GM06990 (cell line): ENCODE results near the gene NHS.
A peak's percentile ranks its signal among the peaks of the same experiment; 100 is the strongest.

ENCODE experiments used
- DNase-seq: peaks from one replicate; pipeline ENCODE4 v3.0.0-alpha.2; 2011; ENCODE audit not compliant: insufficient read length; ENCODE audit errors: extremely low read depth
- H3K27me3 ChIP-seq: replicated peaks from 2 replicates; pipeline ENCODE4 v1.6.0; 2011; ENCODE audit warnings: low read length; ENCODE audit not compliant: control insufficient read depth, insufficient read depth
- H3K36me3 ChIP-seq: 2 replicates; pipeline ENCODE4 v1.5.1; 2011; ENCODE audit warnings: low read length; ENCODE audit not compliant: control insufficient read depth, insufficient read depth
- H3K4me3 ChIP-seq: replicated peaks from 2 replicates; pipeline ENCODE4 v1.5.1; 2011; ENCODE audit warnings: low read depth, mild to moderate bottlenecking, control low read depth, low read length
- TF ChIP-seq, protein P1 (sequence below): IDR thresholded peaks from 2 replicates; pipeline ENCODE4 v1.5.1; 2011; ENCODE audit warnings: low read length, control low read depth, mild to moderate bottlenecking, inconsistent platforms; ENCODE audit not compliant: insufficient read depth, poor library complexity, severe bottlenecking

Gene NHS

DNA sequence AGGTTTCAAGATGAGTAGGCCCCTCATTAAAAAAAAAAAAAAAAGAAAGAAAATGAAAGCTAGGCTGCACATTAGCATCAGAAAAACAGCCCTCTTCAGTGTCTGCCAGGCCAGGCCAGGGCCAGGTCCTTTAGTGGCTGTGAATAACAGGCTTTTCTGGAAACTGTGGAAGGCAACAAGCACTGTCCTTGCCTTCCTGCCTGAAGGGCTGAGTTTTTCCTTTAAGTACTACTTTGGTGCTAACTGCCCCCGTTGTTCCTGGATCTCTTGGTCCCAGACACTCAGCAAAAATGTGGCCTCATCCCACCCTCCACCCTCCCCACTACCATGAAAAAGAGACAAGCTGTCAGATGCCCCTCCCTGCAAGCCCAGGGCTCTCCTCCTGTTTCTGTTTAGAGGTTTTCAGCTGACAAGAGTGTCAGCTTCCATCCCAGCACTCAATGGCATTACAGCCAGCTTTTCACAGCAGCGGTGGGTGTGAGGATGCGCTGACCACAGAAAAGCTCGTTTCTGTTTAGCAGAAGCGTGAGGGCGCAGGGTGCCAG, 174.2 kb downstream of the NHS start:
- Histone ChIP-seq H3K4me3 (no peak overlapping the region), H3K27me3 (no peaks in the 10 kb centered on the region; the same call in 1 of the 2 replicates), H3K36me3 (no peaks in the 10 kb centered on the region)
- TF ChIP-seq, protein P1, sequence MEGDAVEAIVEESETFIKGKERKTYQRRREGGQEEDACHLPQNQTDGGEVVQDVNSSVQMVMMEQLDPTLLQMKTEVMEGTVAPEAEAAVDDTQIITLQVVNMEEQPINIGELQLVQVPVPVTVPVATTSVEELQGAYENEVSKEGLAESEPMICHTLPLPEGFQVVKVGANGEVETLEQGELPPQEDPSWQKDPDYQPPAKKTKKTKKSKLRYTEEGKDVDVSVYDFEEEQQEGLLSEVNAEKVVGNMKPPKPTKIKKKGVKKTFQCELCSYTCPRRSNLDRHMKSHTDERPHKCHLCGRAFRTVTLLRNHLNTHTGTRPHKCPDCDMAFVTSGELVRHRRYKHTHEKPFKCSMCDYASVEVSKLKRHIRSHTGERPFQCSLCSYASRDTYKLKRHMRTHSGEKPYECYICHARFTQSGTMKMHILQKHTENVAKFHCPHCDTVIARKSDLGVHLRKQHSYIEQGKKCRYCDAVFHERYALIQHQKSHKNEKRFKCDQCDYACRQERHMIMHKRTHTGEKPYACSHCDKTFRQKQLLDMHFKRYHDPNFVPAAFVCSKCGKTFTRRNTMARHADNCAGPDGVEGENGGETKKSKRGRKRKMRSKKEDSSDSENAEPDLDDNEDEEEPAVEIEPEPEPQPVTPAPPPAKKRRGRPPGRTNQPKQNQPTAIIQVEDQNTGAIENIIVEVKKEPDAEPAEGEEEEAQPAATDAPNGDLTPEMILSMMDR: no peak
- DNase-seq: no peak

DNA sequence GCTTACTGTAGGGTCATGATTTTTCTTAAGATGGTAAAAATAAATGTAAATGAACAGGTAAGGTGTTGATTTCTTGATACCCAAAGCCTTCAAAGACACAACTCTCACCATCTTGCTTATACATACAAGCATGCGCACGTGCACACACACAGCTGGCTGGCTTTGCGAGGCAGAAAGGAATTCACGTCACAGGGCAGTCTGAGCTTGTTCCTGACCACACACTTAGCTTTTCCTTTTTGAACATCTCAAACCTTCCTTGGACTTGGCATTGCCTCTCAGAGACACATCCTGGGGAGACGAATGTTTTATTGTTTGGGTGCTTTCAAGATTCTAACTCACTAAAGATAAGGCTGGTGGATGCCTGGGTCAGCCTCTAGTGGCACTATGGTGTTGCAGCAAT, 175.0 kb downstream of the NHS start:
- Histone ChIP-seq H3K36me3 (no peaks in the 10 kb centered on the region), H3K27me3 (no peaks in the 10 kb centered on the region; the same call in 1 of the 2 replicates), H3K4me3 (no peak overlapping the region)
- no peak for DNase-seq
- TF ChIP-seq, protein P1: peak; percentile 11

DNA sequence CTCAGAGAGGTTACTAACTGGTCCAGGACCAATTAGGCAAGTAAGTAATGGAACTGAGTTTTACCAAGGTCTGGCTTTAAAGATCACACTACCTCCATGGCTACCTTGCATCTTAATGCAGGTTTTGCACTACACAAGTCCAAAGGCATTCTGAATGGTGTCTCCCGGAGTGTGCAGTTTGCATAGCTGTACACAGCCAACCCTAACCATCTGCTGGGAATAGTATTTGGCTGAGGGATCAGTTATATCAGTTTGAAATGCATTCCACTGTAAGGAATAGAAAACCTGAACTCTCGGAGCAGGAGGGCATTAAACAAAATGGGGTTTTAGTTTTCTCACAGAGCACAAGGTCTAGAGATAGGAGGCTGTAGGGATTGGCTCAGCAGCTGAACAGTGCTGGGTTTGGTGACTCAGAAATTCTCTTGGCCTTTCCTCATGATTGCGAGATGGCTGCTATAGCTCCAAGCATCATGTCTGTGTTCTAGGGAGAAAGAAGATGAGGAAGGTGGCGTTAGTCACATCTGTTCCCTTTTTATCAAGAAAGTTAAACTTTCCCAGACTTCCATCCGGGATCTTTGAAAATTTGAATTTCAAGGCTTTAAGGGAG, 177.1 kb downstream of the NHS start:
- TF ChIP-seq, protein P1: no peak
- Histone ChIP-seq H3K36me3 (no peaks in the 10 kb centered on the region), H3K4me3 (no peak overlapping the region), H3K27me3 (no peaks in the 10 kb centered on the region; the same call in 1 of the 2 replicates)
- DNase-seq: no peak

DNA sequence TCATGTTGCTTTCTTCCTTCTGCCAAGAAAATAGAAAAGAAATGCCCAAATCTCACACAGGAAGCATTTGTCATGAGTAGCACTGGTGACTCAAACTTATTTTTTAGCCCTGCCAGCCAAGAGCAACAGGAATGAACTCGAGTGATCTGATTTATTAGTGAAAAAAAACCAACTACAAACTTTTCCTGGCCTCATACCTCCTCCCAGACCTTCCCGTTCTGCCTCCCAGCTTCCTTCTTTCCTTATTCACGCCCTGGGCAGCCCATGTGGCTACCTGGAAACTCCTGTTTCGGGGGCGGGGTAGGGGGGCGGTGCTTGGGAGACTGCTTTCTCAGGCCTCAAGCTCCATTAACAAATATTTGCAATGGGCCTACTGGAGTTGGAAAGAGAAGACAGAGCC, 178.5 kb downstream of the NHS start:
- TF ChIP-seq, protein P1: no peak
- H3K4me3 ChIP-seq: no peak overlapping the region
- no peaks in the 10 kb centered on the region for H3K36me3 ChIP-seq
- no peaks in the 10 kb centered on the region; the same call in 1 of the 2 replicates for H3K27me3 ChIP-seq
- DNase-seq: no peak

DNA sequence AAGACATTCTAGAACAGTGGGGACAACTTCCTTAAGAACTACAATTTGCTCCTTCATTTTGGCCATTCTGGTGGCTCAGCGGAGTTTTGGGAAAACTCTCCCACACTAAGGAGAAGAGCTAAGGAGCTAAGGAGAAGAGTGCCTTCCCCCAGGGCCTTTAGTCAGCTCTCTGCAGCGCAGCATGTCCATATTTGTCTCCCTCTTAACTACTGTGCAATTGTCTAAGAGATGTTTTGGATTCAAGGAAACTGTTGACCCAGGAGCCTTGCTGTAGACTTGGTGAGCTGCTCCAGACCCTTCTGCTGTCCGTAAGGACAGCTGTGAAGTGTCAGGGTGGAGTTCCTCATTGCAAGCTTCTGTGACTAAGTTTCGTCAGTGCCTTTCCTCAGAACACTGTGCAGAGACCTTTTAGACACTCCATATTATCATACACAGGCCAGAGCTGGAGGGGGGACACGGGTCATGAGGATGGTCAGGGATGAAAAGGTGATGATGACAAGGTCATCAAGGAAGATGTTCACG, 179.0 kb downstream of the NHS start:
- H3K4me3 ChIP-seq: no peak overlapping the region
- TF ChIP-seq, protein P1: no peak
- H3K36me3 ChIP-seq: no peaks in the 10 kb centered on the region
- H3K27me3 ChIP-seq: no peaks in the 10 kb centered on the region; the same call in 1 of the 2 replicates
- DNase-seq: no peak
